ENCODE results near the gene CEMIP. TPM values are rescaled to one million over a fixed set of nuclear protein-coding genes. Genes with fewer than 3 reads are reported as not detected.

CEMIP gene
- total and polyA plus RNA-seq, 2 of the 4 experiments (the other 2 are of a cell fraction) = 63.8 to 78.0 TPM

DNA sequence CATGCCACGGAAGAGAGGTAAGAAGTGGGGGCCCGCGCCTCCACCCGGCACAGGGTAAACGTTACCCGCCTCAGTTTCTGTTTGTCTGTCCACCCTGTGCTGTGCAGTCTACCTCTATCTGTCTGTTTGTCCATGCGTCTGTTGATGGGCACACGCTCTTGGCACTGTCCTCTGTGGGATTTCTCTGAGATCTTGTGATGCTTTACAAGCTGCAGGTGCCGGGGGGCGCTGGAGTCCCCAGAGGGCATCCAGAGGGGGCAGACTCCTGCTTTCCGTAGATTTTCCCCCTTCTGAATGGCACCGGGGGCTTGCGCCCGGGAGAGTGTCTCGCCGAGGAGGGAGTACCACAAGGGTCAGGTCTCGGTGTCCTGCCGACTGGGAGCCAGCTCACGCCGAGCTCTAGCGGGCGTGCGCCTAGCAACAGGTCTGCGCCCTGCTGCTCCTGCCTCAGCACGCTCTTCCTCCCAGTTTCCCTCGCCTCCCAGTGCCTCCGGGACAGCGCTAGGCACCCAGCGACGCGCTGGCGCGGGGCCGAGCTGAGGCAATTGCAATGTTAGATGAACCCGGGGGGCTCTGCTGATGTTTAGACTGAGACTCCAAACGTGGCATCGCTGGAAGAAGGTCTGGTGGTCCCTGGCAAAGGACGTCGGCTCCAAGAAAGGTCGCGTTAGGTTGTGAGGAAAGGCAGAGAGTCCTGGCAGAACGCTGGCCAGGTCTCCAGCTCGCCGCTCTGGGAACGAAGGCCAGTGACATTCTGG is 667 bp downstream of the CEMIP start:
- peak overlapping the region; percentile 46 for H3K23ac ChIP-seq (ENCODE audit: low read depth, low read length)
- peak overlapping the region; percentile 78 for H3K4me2 ChIP-seq (ENCODE audit: low read depth, low read length)
- H3K27ac ChIP-seq (ENCODE audit: insufficient read depth, low read length) = peak overlapping the region; percentile 19
- CTCF ChIA-PET = interaction anchor here (0.6 to 2.8 kb wide), 24 partner anchors 10 to 361 kb away, joined by 3 to 23 read pairs (median 3); no protein-coding TSS in a partner anchor
- POLR2A ChIA-PET (ENCODE audit: unreplicated experiment) = interaction anchor here (0.6 to 1.5 kb wide), 4 partner anchors 160 to 330 kb away, joined by 3 to 5 read pairs (median 4); no protein-coding TSS in a partner anchor
- H3K4me1 ChIP-seq (ENCODE audit: control insufficient read depth, insufficient read depth, low read length) = peaks cover 26% of the 10 kb centered on the region
- no peak overlapping the region for H4K8ac ChIP-seq (ENCODE audit: low read depth in 2 of 2, low read length in 2 of 2)
- H2AK5ac ChIP-seq (ENCODE audit: low read depth, low read length) = peak overlapping the region; percentile 33; the same call in 1 of the 2 replicates
- no peak overlapping the region for H2BK20ac ChIP-seq (ENCODE audit: low read depth, low read length)
- peaks cover 31% of the 10 kb centered on the region for H3K36me3 ChIP-seq (ENCODE audit: control insufficient read depth, insufficient read depth, low read length)
- dilution Hi-C loops (cut with HindIII; ENCODE audit: low sequenced_read_pairs, unreplicated experiment) (no loop called here), in situ Hi-C loops (cut with MboI; ENCODE audit: low sequenced_read_pairs) (loop anchor here (5.0 kb wide), 3 partner anchors 192 to 323 kb away; no protein-coding TSS in a partner anchor), intact Hi-C loops (cut with micrococcal nuclease) (loop anchor here (1.0 to 10.0 kb wide), 9 partner anchors 85 to 597 kb away; partner anchors contain the start of gene ABHD17C)
- H2BK15ac ChIP-seq (ENCODE audit: low read depth, low read length) = no peak overlapping the region
- peak overlapping the region; percentile 67 for H3K14ac ChIP-seq (replicated peaks; ENCODE audit: low read depth, low read length)
- WGBS, 2 experiments (ENCODE audit: extremely low coverage in 2 of 2, insufficient read length in 1 of 2) = 5% methylated on average over 23 of the region's 45 CpGs; no CpG with 5 or more reads in 1 of the 2 experiments
- peak overlapping the region; percentile 84 for H3K4me3 ChIP-seq (ENCODE audit: insufficient read depth, low read depth, low read length)
- TF ChIP-seq MXI1 (IDR thresholded peaks at IDR 0.05; ENCODE audit: borderline replicate concordance, low read depth, low read length) (peak; percentile 73; the same call in 1 of the 2 replicates), POLR2A (IDR thresholded peaks at IDR 0.05; ENCODE audit: low read depth, low read length) (no peak)
- BruUV-seq (replicated peaks) = no TSS peak
- no peak overlapping the region for H4K91ac ChIP-seq (ENCODE audit: insufficient read depth, low read depth, low read length)
- peak overlapping the region; percentile 84 for H3K9ac ChIP-seq (ENCODE audit: low read depth, low read length)
- 0 out of 2 replicates have a peak overlapping the region, but pooled peaks have one; percentile 8 for H2BK120ac ChIP-seq (ENCODE audit: low read depth, low read length)
- no peak overlapping the region for H3K4ac ChIP-seq (ENCODE audit: low read depth, low read length)
- DNase-seq = peak; percentile 43
- peak; percentile 6 for ATAC-seq (ENCODE audit: low read depth)
- H3K27me3 ChIP-seq (ENCODE audit: control insufficient read depth, insufficient read depth, low read length) = no peaks in the 10 kb centered on the region
- H3K9me1 ChIP-seq (ENCODE audit: insufficient read depth, low read length) = 0 out of 2 replicates have a peak, but pooled peaks cover 3% of the 10 kb centered on the region
- no peak overlapping the region for H2BK5ac ChIP-seq (ENCODE audit: low read depth, low read length, poor library complexity, severe bottlenecking)
- H4K5ac ChIP-seq (ENCODE audit: low read depth, low read length) = no peak overlapping the region
- no peak overlapping the region for H3K56ac ChIP-seq (ENCODE audit: extremely low read depth, insufficient read depth, low read length)
- no peaks in the 10 kb centered on the region for H3K9me3 ChIP-seq (ENCODE audit: control insufficient read depth, insufficient read depth, low read length)
- peak overlapping the region; percentile 57 for H2AK9ac ChIP-seq (replicated peaks; ENCODE audit: low read depth, low read length, poor library complexity)
- peak overlapping the region; percentile 84 for H2AFZ ChIP-seq (replicated peaks; ENCODE audit: low read length, poor library complexity)
- H4K20me1 ChIP-seq (ENCODE audit: insufficient read depth, low read length) = peaks cover 53% of the 10 kb centered on the region
- no peak overlapping the region; the same call in 1 of the 2 replicates for H3K18ac ChIP-seq (ENCODE audit: low read depth, low read length)
- peaks cover 9 to 50% of the 10 kb centered on the region in 2 experiments; a peak in 3 of 4 replicates for H3K79me1 ChIP-seq (ENCODE audit: low read depth in 1 of 2, low read length in 2 of 2)

All from IMR-90 (cell line).